OCI-LY7 (cell line): ENCODE data around the gene DIAPH3. TPM values are rescaled to one million over a fixed set of nuclear protein-coding genes. Genes with fewer than 3 reads are reported as not detected.

ENCODE experiments used
- BruUV-seq: library from RNA; stranded (reverse); fragments of 400-500 nt; replicated peaks from 2 replicates; lab custom pipeline; 2021; lab: Mats Ljungman, UMichigan
- CTCF ChIA-PET: fragments of 300-600 bp; sonication (Branson Sonifier 250); formaldehyde crosslinking; loops from one replicate; lab custom pipeline; 2022; ENCODE audit warnings: antibody characterized with exemption; ENCODE audit not compliant: unreplicated experiment; lab: Charles Lee
- POLR2A ChIA-PET: fragments of 300-600 bp; sonication (Branson Sonifier 250); formaldehyde crosslinking; loops from one replicate; lab custom pipeline; 2022; ENCODE audit warnings: antibody characterized with exemption; lab: Charles Lee
- DNase-seq: peaks from one replicate; pipeline ENCODE4 v3.0.0-alpha.2; 2015; ENCODE audit warnings: low spot score
- H2AFZ ChIP-seq: fragments of 200-600 bp; sonication (generic), shearing (Covaris generic); 2 replicates; pipeline ENCODE4 v1.6.1; 2014; ENCODE audit warnings: mild to moderate bottlenecking, antibody characterized with exemption, low read length, moderate library complexity
- H3K27ac ChIP-seq: fragments of 200-600 bp; sonication (generic); 2 replicates; pipeline ENCODE4 v1.5.1; 2014; ENCODE audit warnings: mixed run types, low read depth, mild to moderate bottlenecking, moderate library complexity, low read length, inconsistent platforms; ENCODE audit not compliant: poor library complexity, severe bottlenecking
- H3K36me3 ChIP-seq: fragments of 200-600 bp; sonication (generic); 2 replicates; pipeline ENCODE4 v1.6.1; 2014; ENCODE audit warnings: mild to moderate bottlenecking, antibody characterized with exemption, low read length, moderate library complexity, mixed read lengths; ENCODE audit not compliant: insufficient read depth
- H3K4me1 ChIP-seq: fragments of 200-600 bp; sonication (generic); 2 replicates; pipeline ENCODE4 v1.5.1; 2014; ENCODE audit warnings: mild to moderate bottlenecking, low read length; ENCODE audit not compliant: insufficient read depth, poor library complexity, severe bottlenecking
- H3K4me2 ChIP-seq: fragments of 200-600 bp; sonication (generic); 2 replicates; pipeline ENCODE4 v1.6.1; 2014; ENCODE audit warnings: mild to moderate bottlenecking, low read length
- H3K4me3 ChIP-seq: fragments of 200-600 bp; sonication (generic); 2 replicates; pipeline ENCODE4 v1.5.1; 2014; ENCODE audit warnings: mild to moderate bottlenecking, low read depth, low read length; ENCODE audit not compliant: poor library complexity, severe bottlenecking
- H3K79me2 ChIP-seq: fragments of 200-600 bp; sonication (generic); 2 replicates; pipeline ENCODE4 v1.6.1; 2016; ENCODE audit warnings: low read depth, mild to moderate bottlenecking, low read length, moderate library complexity, mixed read lengths; ENCODE audit not compliant: insufficient read depth
- H3K9me2 ChIP-seq: fragments of 200-600 bp; sonication (generic); 2 replicates; pipeline ENCODE4 v1.6.1; 2016; ENCODE audit warnings: mild to moderate bottlenecking, low read length, mixed read lengths; ENCODE audit not compliant: insufficient read depth
- H3K9me3 ChIP-seq: fragments of 200-600 bp; sonication (generic); 2 replicates; pipeline ENCODE4 v1.6.1; 2014; ENCODE audit warnings: mild to moderate bottlenecking, mixed run types, low read length, mixed read lengths
- H4K20me1 ChIP-seq: fragments of 200-600 bp; sonication (generic); 2 replicates; pipeline ENCODE4 v1.6.1; 2014; ENCODE audit warnings: mild to moderate bottlenecking, antibody characterized with exemption, low read length, moderate library complexity, mixed read lengths; ENCODE audit not compliant: insufficient read depth
- CTCF ChIP-seq: fragments of 200-600 bp; sonication (generic); conservative IDR thresholded peaks from 2 replicates; pipeline ENCODE4 v1.5.1; 2014; ENCODE audit warnings: mild to moderate bottlenecking, antibody characterized with exemption, low read length, moderate library complexity, mixed read lengths
- EZH2phosphoT487 ChIP-seq: fragments of 200-600 bp; sonication (generic); IDR thresholded peaks from 2 replicates; pipeline ENCODE4 v1.6.1; 2018; ENCODE audit warnings: low read depth, borderline replicate concordance, mild to moderate bottlenecking, mixed run types, antibody characterized with exemption, low read length, moderate library complexity, mixed read lengths
- intact Hi-C: fragments of 100-400 bp; cut with micrococcal nuclease; formaldehyde crosslinking; loops from one replicate; pipeline ENCODE4 v1.10.0; 2022; ENCODE audit not compliant: unreplicated experiment
- total RNA-seq, 2 experiments: library from RNA; depleted of rRNA in 1 of 2; stranded (reverse); fragments of >200 nt in 1 of 2; shearing (Covaris generic) in 1 of 2; gene quantifications; 2 replicates each; pipeline ENCODE4 v1.2.3, GENCODE V29; 2014 to 2022

DIAPH3 gene
- total RNA-seq, 2 experiments from 2014 or later: 33.5 to 37.2 TPM

- H4K20me1 ChIP-seq: no peaks in the 10 kb centered on the region
- H3K79me2 ChIP-seq: no peaks in the 10 kb centered on the region
- no peaks in the 10 kb centered on the region for H3K36me3 ChIP-seq
- DNase-seq: no peak
- H3K9me3 ChIP-seq: no peaks in the 10 kb centered on the region
- H2AFZ ChIP-seq: no peak overlapping the region
- H3K9me2 ChIP-seq: no peaks in the 10 kb centered on the region
- CTCF ChIA-PET: no interaction called here
- no peak overlapping the region for H3K4me2 ChIP-seq
- TF ChIP-seq EZH2phosphoT487: no peak
- no peak for TF ChIP-seq CTCF
- POLR2A ChIA-PET: interaction anchor here (2.0 kb wide), 1 partner anchor 9 kb away, joined by 5 read pairs; no protein-coding TSS in a partner anchor
- no TSS peak for BruUV-seq
- no peak overlapping the region for H3K27ac ChIP-seq
- H3K4me1 ChIP-seq: no peaks in the 10 kb centered on the region
- intact Hi-C loops: loop anchor here (2.0 kb wide), 1 partner anchor 20 kb away; no protein-coding TSS in a partner anchor
- H3K4me3 ChIP-seq: no peak overlapping the region
Measured at GRCh38 chr13:59744747-59745391, 418.9 kb downstream of the DIAPH3 start.

DNA sequence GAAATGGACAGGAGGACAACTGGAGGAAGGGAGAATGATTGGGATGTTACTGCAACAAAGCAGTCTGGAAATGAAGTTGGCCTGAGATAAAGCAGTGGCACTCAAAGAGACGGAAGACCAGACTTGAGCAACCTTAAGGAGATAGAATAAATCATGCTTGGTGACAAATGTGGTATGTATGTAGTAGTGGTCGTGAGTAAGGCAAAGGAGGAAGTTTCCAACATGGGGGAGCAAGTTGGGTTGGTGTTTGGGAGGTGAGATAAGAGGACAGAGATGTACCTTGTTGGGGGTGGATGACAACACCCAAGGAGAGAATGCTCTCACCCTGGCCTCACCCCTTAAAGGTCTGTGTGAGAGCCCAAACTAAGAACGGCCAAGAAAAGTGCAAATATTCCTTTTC, 420.5 kb downstream of the DIAPH3 start:
- H3K9me3 ChIP-seq: no peaks in the 10 kb centered on the region
- H3K79me2 ChIP-seq: no peaks in the 10 kb centered on the region
- DNase-seq: no peak
- no TSS peak for BruUV-seq
- H4K20me1 ChIP-seq: no peaks in the 10 kb centered on the region
- no peaks in the 10 kb centered on the region for H3K4me1 ChIP-seq
- H3K36me3 ChIP-seq: no peaks in the 10 kb centered on the region
- ChIA-PET CTCF (no interaction called here), POLR2A (no interaction called here)
- intact Hi-C loops: no loop called here
- TF ChIP-seq EZH2phosphoT487 (no peak), CTCF (no peak)
- H3K4me3 ChIP-seq: no peak overlapping the region
- H2AFZ ChIP-seq: no peak overlapping the region
- no peak overlapping the region for H3K4me2 ChIP-seq
- H3K9me2 ChIP-seq: no peaks in the 10 kb centered on the region
- no peak overlapping the region for H3K27ac ChIP-seq

DNA sequence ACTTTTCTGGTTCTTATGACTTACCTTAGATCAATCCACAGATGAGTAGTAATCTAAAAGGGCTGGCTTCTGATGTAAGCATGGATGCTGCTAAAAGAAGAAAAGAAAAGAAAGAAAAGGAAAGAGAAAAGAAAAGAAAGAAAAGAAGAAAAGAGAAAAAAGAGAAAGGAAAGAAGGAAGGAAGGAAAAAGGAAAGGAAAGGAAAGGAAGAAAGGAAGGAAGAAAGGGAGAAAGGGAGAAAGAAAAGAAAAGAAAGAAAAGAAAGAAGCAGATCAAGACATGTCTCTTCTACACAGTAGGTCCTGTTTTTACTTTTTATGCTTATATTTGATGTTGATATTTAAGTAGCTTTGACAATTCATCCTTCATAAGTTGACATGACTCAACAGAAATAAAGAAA, 421.3 kb downstream of the DIAPH3 start:
- H3K9me2 ChIP-seq: no peaks in the 10 kb centered on the region
- H3K9me3 ChIP-seq: no peaks in the 10 kb centered on the region
- H4K20me1 ChIP-seq: no peaks in the 10 kb centered on the region
- H3K4me1 ChIP-seq: no peaks in the 10 kb centered on the region
- H3K4me3 ChIP-seq: no peak overlapping the region
- intact Hi-C loops: no loop called here
- BruUV-seq: no TSS peak
- no peaks in the 10 kb centered on the region for H3K79me2 ChIP-seq
- H3K27ac ChIP-seq: no peak overlapping the region
- H2AFZ ChIP-seq: no peak overlapping the region
- POLR2A ChIA-PET: no interaction called here
- no peaks in the 10 kb centered on the region for H3K36me3 ChIP-seq
- no peak for DNase-seq
- no peak overlapping the region for H3K4me2 ChIP-seq
- CTCF ChIA-PET: no interaction called here
- no peak for TF ChIP-seq EZH2phosphoT487
- no peak for TF ChIP-seq CTCF
